NCI-H2171 (cell line): Measurements from ENCODE around the gene PRKAR2B.

Experiments used
- DNase-seq: peaks from one replicate; lab custom pipeline; 2025; lab: John Stamatoyannopoulos, UW

PRKAR2B gene

GRCh38 chr7:107185716-107186115 is 141.2 kb downstream of the PRKAR2B start:
- no peak for DNase-seq

DNA sequence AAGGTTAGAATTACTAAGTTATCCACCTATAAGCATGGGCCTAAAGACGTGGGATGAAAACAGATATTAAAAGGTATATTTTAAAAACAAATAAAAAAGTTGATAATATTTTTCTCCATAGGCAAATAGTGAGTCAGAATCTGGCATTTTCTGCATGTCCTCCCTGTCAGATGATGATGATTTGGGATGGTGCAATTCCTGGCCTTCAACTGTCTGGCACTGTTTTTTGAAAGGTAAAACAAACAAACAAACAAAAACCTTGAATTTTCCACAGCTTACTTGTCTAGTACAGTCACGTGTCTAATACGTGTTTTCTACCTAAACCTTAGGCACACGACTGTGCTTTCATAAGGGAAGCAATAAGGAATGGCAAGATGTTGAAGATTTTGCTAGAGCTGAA is 141.7 kb downstream of the PRKAR2B start:
- DNase-seq = no peak

DNA sequence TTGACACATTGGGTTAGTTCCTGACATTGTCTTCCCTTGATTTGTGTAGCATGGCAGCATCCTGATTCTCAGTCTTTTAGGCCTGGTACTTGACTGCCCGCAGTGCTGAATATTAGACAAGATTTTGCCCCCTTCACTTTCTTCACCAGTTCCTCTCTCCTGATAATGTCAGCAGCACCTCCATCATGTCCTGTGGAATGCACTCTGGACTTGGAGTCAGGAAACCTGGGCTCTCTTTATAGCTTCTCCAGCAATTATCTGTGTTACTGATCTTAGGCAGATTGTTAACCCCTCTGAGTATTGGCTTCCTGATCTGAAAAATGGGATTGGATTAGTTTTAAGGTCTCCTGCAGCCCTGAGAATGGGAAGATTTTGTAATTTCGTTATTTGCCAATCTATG is 143.3 kb downstream of the PRKAR2B start:
- no peak for DNase-seq

- no peak for DNase-seq
These were observed 145.6 kb downstream of the PRKAR2B start for GRCh38 chr7:107190090-107190489.

DNA sequence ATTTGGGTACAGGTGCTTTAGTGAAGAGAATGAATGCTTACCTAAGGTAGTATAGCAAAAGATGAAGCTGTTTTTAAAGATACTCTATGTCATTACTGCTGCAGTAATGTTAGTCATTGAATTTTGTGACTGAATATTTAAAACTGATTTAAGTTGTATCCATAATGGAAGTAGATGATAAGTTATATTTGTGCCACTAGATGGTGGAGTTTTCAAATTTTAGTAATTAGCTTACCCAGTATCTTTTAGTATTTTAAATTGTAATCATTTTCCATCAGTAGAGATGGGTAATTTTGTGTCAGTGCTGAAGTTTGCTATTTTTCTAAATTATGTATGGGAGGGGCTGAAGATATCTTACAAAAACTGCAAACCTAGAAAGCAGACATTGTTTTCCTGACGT is 149.5 kb downstream of the PRKAR2B start:
- no peak for DNase-seq

DNA sequence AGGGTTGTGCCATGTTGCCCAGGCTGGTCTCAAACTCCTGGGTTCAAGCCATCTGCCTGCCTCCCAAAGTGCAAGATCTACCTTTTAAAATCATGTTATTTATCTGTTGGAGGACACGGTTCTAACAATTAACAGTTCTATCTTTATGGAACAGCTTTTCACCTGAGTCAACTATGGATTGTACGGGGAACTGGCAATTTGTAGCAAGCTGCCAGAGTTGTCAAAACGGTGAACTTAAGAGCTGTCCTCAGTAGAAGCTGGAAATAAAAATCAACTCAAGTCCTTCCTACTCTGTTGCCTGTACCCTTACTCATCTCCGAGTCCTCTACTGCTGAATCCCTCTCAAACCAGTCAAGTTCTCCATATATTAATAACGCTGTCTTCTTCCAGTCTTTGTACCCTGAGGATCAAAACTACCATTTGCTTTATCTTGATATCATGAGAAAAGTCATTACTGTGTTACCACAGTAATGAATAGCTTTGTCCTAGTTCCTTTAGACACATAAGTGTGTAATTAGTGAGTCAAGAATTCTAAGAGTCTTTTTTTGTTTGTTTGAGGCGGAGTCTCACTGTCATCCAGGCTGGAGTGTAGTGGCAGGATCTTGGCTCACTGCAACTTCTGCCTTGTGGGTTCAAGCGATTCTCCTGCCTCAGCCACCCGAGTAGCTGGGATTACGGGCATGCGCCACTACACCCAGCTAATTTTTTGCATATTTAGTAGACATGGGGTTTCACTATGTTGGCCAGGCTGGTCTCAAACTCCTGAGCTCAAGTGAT is 152.5 kb downstream of the PRKAR2B start:
- no peak for DNase-seq

- DNase-seq = peak; percentile 47
These were observed 157.4 kb downstream of the PRKAR2B start for GRCh38 chr7:107201795-107202450.

DNA sequence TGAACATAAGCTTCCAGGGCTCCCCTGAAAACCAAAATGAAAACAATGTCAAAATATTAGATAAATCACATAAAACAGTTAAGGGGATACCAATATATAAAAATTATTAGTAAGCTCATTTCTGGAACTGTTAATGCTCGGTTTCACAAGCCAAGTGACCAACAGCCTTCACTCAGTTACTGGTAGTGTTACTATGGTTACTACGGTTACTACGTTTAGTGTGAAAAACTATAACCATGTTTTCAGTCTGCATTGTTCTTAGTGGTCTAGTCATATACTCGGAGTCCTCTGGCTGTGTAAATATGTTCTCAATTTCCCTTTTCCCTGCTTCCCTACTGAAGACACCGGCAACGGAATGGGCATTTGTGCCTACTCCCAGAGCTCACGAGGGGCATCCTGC is 159.1 kb downstream of the PRKAR2B start:
- DNase-seq = no peak

DNA sequence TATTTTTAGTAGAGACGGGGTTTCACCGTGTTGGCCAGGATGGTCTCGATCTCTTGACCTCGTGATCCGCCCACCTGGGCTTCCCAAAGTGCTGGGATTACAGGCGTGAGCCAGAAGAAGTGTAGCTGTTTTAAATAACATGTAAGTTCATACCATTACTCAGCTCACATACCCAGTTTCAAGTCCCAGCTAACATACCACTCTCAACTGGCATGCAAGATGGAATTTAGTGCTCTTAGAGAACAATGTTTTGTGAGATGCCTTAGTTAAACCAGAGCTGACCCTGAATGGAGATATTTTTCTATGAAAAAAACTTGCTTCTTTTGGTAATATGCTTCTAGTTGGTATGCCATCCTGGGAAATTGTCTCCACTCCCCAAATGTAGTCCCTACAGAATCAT is 161.6 kb downstream of the PRKAR2B start:
- no peak for DNase-seq

GRCh38 chr7:107206706-107207105 is 162.2 kb downstream of the PRKAR2B start:
- DNase-seq = no peak

DNA sequence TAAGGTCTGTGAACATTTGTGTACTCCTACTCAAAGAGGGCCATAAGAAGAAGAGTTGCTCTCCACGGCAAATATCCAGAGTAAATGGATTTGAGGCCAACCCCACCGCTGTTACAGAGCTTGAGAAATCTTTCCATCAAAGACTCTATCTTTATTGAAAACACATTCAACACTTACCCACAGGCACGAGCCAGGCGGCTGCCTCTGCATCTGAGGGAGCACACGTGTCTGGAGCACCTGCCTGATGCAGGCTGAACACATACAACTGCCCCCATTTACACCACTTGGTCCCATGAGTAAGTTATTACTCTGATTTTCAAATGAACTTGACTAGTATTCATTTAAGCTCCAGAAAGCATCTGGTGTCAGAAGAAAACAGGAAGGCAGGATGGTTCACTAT is 163.0 kb downstream of the PRKAR2B start:
- no peak for DNase-seq

DNA sequence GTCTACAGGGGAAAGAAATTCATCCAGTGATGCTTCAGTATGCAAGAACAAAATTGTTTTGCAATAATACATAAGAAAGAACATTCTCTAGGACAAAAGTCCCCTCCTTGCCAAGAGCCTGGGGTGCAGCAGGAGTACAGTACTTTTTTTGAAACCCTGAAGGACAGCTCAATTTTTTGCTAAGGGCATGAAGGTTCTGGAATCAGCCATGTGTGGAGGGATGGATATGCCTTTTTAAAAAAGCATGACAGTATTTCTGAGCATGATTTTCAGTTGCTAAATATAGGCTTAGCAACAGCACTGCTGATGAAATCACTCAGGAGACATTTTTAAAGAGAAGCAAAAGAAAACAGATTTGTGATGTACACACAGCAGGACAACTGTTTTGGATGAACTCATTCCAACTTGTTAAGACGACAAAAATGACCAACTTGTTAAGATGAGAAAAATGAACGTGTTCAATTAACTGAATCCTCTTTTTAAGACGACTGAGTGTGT is 163.6 kb downstream of the PRKAR2B start:
- DNase-seq = no peak

DNA sequence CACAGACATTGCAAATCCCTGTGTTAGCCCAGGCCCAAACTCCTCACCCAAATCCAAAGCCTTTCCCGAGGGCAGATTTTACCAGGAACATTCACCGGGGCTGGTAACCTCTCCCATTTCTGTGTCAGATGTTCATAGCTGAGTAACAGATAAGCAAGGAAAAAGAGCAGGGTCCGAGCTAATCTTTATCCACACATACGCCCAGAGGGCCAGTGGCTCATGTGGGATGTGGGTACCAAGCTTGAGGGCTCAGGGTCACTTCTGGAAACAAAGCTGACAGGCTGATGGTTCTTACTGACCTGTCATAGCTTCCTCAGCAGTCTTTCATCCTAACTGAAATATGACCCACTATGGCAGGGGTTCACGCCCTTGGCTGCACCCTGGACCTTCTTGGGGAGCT is 164.1 kb downstream of the PRKAR2B start:
- no peak for DNase-seq

DNA sequence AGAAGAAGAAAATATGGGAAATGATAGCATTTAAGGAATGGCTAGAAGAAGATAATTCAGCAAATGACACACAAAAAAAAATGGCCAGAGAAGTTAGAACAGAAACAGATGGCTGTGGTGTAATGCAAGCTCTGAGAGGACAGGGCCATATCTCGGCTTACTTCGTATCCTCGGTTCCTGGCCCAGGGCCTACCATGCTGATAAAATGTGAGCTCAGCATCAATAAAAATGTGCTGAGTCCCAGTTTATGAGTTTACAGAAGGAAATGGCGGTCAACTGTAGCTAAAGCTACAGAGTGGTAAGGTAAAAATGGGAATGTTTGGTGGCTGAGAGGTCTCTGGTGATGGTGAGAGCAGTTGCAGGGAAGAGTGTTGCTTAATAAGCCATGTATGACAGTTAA is 165.1 kb downstream of the PRKAR2B start:
- DNase-seq = no peak

DNA sequence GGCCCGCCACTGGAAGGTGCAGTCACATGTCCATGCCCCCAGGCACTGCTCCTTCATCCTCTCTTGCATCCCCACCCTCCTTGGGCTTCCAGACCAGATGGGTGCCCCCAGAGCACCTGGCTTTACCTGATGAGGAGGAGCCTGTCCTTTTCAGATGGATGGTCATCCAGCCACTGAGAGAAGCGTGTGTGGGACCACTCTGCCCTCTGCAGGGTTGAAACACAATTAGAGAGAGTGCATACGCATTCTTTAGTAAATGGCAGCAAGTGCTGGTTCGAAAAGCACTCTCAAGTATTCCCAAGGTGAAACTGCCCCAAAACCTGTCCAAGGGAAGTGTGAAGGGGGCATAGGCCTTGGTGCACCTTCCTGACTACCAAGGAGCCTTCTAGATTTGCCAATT is 165.9 kb downstream of the PRKAR2B start:
- DNase-seq = no peak
